NCI-H146 treated with DMSO at 0.1 percent for 48 hours (cell line): ENCODE data around the gene SERPING1.
"Not testable (repeated sequence)": the region's sequence is repeated elsewhere in the genome, so short reads cannot be mapped to it uniquely, and the experiment has no call there.

Source experiments
- DNase-seq: peaks from one replicate; lab custom pipeline; 2025; ENCODE audit not compliant: unreplicated experiment; lab: John Stamatoyannopoulos, UW

The SERPING1 gene

GRCh38 chr11:57652230-57652629 lies 54.7 kb downstream of the SERPING1 start:
- DNase-seq: not testable (repeated sequence)

DNA sequence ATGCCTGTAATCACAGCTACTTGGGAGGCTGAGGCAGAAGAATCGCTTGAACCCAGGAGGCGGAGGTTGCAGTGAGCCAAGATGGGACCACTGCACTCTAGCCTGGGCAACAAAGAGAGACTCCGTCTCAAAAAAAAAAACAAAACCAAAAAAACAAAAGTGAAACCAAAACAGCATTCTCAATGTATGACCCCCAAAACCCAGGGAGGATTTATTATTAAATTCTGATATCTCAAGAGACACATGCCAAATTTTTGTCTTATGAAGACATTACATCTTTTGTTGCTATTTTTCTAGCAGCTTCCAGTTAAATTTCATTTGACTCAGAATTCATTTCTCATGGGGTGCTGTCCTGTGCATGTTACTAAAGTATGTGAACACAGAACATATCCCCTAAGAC lies 55.2 kb downstream of the SERPING1 start:
- no peak for DNase-seq

- DNase-seq: no peak
These were observed 55.7 kb downstream of the SERPING1 start for GRCh38 chr11:57653163-57653562.

DNA sequence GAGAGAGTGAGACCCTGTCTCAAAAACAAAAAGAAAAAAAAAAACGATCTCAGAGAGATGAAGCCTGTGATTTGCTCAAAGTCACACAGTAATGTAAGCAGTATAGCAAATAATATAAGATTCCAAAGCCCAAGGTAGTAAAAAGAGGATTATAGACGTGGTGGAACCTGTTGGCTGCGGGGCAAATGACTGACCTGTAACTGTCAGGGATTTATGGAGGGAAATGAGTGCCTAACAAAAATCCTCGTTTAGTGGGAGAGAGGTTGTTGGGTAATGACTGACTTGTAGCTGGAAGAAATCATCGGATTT lies 59.4 kb downstream of the SERPING1 start:
- no peak for DNase-seq

- peak; percentile 96 for DNase-seq
These were observed 59.9 kb downstream of the SERPING1 start, which contains the start of gene CLP1 for GRCh38 chr11:57657194-57658022. CLP1 (plus strand) TSS chr11:57657762; CDS start chr11:57659477, 1,715 bp downstream.

GRCh38 chr11:57658023-57658361 lies 60.5 kb downstream of the SERPING1 start:
- DNase-seq: no peak

DNA sequence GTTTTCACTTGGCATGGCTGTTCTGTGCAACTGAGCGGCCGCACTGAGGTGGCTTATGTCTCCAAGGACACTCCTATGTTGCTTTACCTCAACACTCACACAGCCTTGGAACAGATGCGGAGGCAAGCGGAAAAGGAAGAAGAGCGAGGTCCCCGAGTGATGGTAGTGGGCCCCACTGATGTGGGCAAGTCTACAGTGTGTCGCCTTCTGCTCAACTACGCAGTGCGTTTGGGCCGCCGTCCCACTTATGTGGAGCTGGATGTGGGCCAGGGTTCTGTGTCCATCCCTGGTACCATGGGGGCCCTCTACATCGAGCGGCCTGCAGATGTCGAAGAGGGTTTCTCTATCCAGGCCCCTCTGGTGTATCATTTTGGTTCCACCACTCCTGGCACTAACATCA lies 62.2 kb downstream of the SERPING1 start:
- no peak for DNase-seq

GRCh38 chr11:57662893-57663292 lies 65.4 kb downstream of the SERPING1 start:
- DNase-seq: no peak

DNA sequence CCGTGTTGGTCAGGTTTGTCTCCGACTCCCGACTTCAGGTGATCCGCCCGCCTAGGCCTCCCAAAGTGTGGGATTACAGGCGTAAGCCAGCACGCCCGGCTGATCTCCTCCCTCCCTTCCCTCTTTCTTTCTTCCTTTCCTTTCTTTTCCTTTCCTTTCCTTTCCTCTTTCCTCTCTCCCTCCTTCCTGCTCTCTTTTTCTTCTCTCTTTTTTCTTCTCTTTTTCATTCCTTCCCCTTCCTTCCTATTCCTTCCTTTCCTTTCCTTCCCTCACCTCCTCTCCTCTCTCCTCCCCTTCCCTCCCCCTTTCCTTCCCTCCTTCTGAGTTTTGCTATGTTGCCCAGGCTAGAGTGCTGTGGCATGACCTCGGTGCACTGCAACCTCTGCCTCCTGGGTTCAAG lies 66.5 kb downstream of the SERPING1 start:
- DNase-seq: no peak
